Transverse colon (tissue), 4 donors: ENCODE data around the gene ABHD12. TPM values are rescaled to one million over a fixed set of nuclear protein-coding genes. Genes with fewer than 3 reads are reported as not detected.

Experiments
- DNase-seq: peaks from one replicate; pipeline ENCODE4 v3.0.0-alpha.2; 2019
- H3K27ac ChIP-seq, 4 donors: fragments of 200-600 bp; sonication (generic); 2 replicates each; pipeline ENCODE4 v1.5.1; 2016 to 2018; ENCODE audit warnings: inconsistent platforms in 4 of 4
- H3K27me3 ChIP-seq: fragments of 200-600 bp; sonication (generic); 2 replicates; pipeline ENCODE4 v1.5.1; 2017; ENCODE audit warnings: inconsistent platforms
- H3K36me3 ChIP-seq, 4 donors: fragments of 200-600 bp; sonication (generic); 2 replicates each; pipeline ENCODE4 v1.5.1; 2017 to 2019; ENCODE audit warnings: inconsistent platforms in 4 of 4
- H3K4me1 ChIP-seq, 4 donors: fragments of 200-600 bp; sonication (generic); 2 replicates each; pipeline ENCODE4 v1.5.1; 2017 to 2020; ENCODE audit warnings: inconsistent platforms in 4 of 4
- H3K4me3 ChIP-seq, 4 donors: fragments of 200-600 bp; sonication (generic); 1 replicate in 1 of 4; 2 replicates in 3 of 4; pipeline versions ENCODE4 v1.5.1 to v1.6.1; 2017 to 2019; ENCODE audit warnings: inconsistent platforms in 4 of 4
- H3K9me3 ChIP-seq, 2 donors: fragments of 200-600 bp; sonication (generic); 2 replicates each; pipeline ENCODE4 v1.5.1; 2017 to 2019; ENCODE audit warnings: inconsistent platforms in 2 of 2
- EP300 ChIP-seq: sonication (generic); formaldehyde crosslinking; IDR thresholded peaks from one replicate; pipeline ENCODE4 v1.6.1; 2017; ENCODE audit warnings: antibody characterized with exemption, low read depth
- POLR2A ChIP-seq: fragments of 450-650 bp; IDR thresholded peaks from one replicate; pipeline ENCODE4 v1.6.1; 2016; ENCODE audit warnings: antibody characterized with exemption, mild to moderate bottlenecking, moderate library complexity
- POLR2AphosphoS5 ChIP-seq, 3 donors: sonication (generic); formaldehyde crosslinking; IDR thresholded peaks; one replicate each; pipeline ENCODE4 v1.6.1; 2016; ENCODE audit warnings: antibody characterized with exemption in 3 of 3
- WGBS, 2 donors: methylation state at CpG; one replicate each; pipeline ENCODE4 v1.1.5; 2018; ENCODE audit warnings: low coverage in 1 of 2; 5-methylcytosine and 5-hydroxymethylcytosine counted together
- in situ Hi-C, 4 donors: fragments of 200-750 bp; cut with MboI; loops; one replicate each; pipeline versions ENCODE4 v1.15.0 to v1.15.1; 2017; ENCODE audit warnings: low sequenced_read_pairs in 3 of 4, low pct_ligation_motif_present in 1 of 4, low pct_unique_long_range_greater_than_20kb in 1 of 4
- intact Hi-C: fragments of 100-400 bp; cut with DNase I; formaldehyde crosslinking; loops from one replicate; pipeline ENCODE4 v1.15.1; 2023; ENCODE audit warnings: low total_unique reads
- total RNA-seq, 4 donors: library from RNA; depleted of rRNA; stranded (reverse); fragments of >200 nt; gene quantifications; one replicate each; pipeline ENCODE4 v1.1.0, GENCODE V29; 2016
- TF ChIP-seq, protein P1 (sequence below), 5 experiments: fragments of 200-600 bp in 3 of 5; fragments of 450-650 bp in 2 of 5; sonication (generic) in 3 of 5; IDR thresholded peaks; 1 replicate in 2 of 5; 2 replicates in 3 of 5; pipeline ENCODE4 v1.5.1; 2016 to 2017; ENCODE audit warnings: antibody characterized with exemption in 5 of 5, inconsistent platforms in 3 of 5, mild to moderate bottlenecking in 2 of 5, moderate library complexity in 1 of 5

The ABHD12 gene
- total RNA-seq, 4 donors from 2014 or later, result 67.3 to 103 (median 73.4) TPM

- no peak for DNase-seq
- 88 to 98% methylated on average over 2 to 12 of the region's 12 CpGs for WGBS, 2 donors
- H3K36me3 ChIP-seq, result peaks cover 0 to 14% (median 0%) of the 10 kb centered on the region in 4 donors
Observed at GRCh38 chr20:25303292-25304024, 87.2 kb downstream of the ABHD12 start.

DNA sequence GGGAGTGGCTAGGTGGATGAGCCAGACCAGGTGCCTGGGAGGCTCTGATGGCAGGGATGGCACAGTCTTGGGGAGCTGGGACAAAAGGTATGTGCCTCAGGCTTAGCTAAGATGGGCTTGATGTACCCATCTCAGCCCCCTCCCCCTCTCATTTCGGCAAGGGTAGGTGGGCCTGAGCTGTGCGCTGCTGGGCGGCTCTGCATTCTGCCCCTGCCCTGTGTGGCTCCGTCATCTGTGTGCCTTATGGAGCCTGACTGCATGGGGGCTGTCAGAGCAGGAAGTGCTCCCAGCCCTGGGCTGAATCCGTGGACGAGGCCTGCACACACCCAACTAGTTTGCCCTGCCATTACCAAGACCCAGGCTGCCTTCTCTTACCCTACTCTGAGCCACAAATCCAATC is 88.0 kb downstream of the ABHD12 start:
- intact Hi-C loops, result no loop called here
- H3K4me1 ChIP-seq, result peaks cover 0 to 3% (median 0%) of the 10 kb centered on the region in 4 donors
- WGBS, 2 donors, result 80 to 89% methylated on average over 1 to 6 of the region's 6 CpGs
- no peaks in the 10 kb centered on the region for H3K27me3 ChIP-seq
- DNase-seq, result no peak
- H3K9me3 ChIP-seq, result no peaks in the 10 kb centered on the region
- in situ Hi-C loops, result loop anchor here in 3 of 4 donors (10.0 kb wide), 2 partner anchors 92 to 102 kb away; partner anchors contain the start of genes GINS1 (in 2 of the 3) and ABHD12 (in 1 of the 3)
- H3K27ac ChIP-seq, result no peak overlapping the region
- no peak overlapping the region for H3K4me3 ChIP-seq
- H3K36me3 ChIP-seq, result peaks cover 0 to 7% (median under 1%) of the 10 kb centered on the region in 4 donors
- no peak for TF ChIP-seq POLR2A
- no peak for TF ChIP-seq POLR2AphosphoS5 (IDR thresholded peaks at IDR 0.05)
- no peak for TF ChIP-seq EP300
- TF ChIP-seq, protein P1, sequence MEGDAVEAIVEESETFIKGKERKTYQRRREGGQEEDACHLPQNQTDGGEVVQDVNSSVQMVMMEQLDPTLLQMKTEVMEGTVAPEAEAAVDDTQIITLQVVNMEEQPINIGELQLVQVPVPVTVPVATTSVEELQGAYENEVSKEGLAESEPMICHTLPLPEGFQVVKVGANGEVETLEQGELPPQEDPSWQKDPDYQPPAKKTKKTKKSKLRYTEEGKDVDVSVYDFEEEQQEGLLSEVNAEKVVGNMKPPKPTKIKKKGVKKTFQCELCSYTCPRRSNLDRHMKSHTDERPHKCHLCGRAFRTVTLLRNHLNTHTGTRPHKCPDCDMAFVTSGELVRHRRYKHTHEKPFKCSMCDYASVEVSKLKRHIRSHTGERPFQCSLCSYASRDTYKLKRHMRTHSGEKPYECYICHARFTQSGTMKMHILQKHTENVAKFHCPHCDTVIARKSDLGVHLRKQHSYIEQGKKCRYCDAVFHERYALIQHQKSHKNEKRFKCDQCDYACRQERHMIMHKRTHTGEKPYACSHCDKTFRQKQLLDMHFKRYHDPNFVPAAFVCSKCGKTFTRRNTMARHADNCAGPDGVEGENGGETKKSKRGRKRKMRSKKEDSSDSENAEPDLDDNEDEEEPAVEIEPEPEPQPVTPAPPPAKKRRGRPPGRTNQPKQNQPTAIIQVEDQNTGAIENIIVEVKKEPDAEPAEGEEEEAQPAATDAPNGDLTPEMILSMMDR (IDR thresholded peaks at IDR 0.05), result no peak

More at GRCh38 chr20:25303292-25304024, 87.2 kb downstream of the ABHD12 start:
- intact Hi-C loops (no loop called here), in situ Hi-C loops (loop anchor here in 3 of 4 donors (10.0 kb wide), 2 partner anchors 91 to 101 kb away; partner anchors contain the start of genes GINS1 (in 2 of the 3) and ABHD12 (in 1 of the 3))
- H3K9me3 ChIP-seq, result no peaks in the 10 kb centered on the region
- H3K27me3 ChIP-seq, result no peaks in the 10 kb centered on the region
- no peak overlapping the region for H3K27ac ChIP-seq
- TF ChIP-seq EP300, result no peak
- no peak for TF ChIP-seq POLR2A
- TF ChIP-seq POLR2AphosphoS5 (IDR thresholded peaks at IDR 0.05), result no peak
- TF ChIP-seq, protein P1 (IDR thresholded peaks at IDR 0.05), result no peak
- peaks cover 0 to 8% (median 0%) of the 10 kb centered on the region in 4 donors for H3K4me1 ChIP-seq
- H3K4me3 ChIP-seq, result no peak overlapping the region

DNA sequence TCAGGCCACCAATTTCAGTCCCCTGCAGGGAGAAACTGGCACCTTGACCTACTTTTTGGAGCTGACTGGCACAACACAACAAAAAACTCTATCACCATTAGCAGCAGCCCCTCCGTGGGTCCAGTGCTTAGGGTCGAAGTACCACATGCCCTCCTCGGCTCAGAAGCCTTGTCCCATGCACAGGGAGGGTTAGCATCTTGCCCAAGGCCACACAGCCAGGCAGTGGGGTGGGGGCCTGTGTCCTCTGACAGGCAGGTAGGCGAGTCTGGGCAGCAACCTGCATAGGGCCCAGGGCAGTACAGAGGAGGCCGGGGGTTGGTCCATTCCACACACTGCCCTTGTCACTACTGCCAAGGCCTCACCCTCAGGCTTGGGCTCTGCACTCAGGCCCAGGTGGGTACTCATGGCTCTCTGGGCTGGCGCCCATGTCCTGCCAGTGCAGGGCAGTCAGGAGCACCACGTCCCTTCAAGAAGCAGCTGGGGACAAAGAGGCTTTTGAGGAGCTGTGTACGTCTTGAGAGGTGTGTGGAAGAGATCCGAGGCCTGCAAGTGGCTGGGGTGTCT is 89.2 kb downstream of the ABHD12 start:
- no peak overlapping the region for H3K27ac ChIP-seq
- no peaks in the 10 kb centered on the region for H3K27me3 ChIP-seq
- no peak for TF ChIP-seq POLR2A
- TF ChIP-seq EP300, result no peak
- TF ChIP-seq POLR2AphosphoS5 (IDR thresholded peaks at IDR 0.05), result no peak
- TF ChIP-seq, protein P1 (IDR thresholded peaks at IDR 0.05), result no peak
- H3K4me3 ChIP-seq, result no peak overlapping the region
- H3K36me3 ChIP-seq, result peaks cover 0 to 7% (median 3%) of the 10 kb centered on the region in 4 donors
- peaks cover 0 to 6% (median 3%) of the 10 kb centered on the region in 4 donors for H3K4me1 ChIP-seq
- no peaks in the 10 kb centered on the region for H3K9me3 ChIP-seq
- in situ Hi-C loops, result loop anchor here in 3 of 4 donors (10.0 kb wide), 2 partner anchors 93 to 103 kb away; partner anchors contain the start of genes GINS1 (in 2 of the 3) and ABHD12 (in 1 of the 3)
- no peak for DNase-seq
- 80 to 94% methylated on average over 1 to 9 of the region's 9 CpGs for WGBS, 2 donors
- intact Hi-C loops, result no loop called here

DNA sequence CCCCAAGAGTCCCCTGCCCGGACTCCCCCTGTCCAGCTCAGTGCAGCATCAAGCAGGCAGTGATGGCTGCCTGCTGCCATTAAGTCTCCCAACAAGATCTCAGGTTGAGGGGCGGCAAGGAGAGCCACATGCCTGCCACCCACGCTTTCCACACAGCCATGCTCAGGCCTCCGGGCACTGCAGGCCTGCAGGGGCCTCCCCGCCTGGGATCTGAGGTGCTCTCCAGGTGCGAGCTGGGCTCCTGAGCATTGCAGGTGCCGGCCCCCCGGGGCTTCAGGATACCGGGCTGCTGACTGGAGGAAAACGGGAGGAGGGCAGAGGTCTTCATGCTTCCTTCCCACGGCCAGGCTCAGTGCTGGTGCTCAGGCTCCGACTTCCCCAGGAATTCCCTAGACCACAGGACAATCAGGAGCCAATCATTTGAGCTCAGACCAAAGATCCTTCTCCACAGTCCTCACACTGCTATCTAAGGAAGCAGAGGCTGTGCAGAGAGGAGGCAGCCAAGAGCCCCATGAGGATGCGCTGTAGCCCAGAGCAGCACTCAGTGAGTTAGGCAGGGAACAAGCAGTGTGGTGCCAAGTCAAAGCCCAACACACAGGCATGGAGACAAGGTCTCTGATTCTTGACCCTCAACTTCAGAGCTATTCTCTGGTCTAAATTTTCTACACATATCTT is 90.0 kb downstream of the ABHD12 start:
- intact Hi-C loops, result no loop called here
- no peak for TF ChIP-seq EP300
- TF ChIP-seq POLR2A, result no peak
- TF ChIP-seq, protein P1 (IDR thresholded peaks at IDR 0.05), result no peak
- TF ChIP-seq POLR2AphosphoS5 (IDR thresholded peaks at IDR 0.05), result no peak
- Histone ChIP-seq H3K36me3 (peaks cover 0 to 7% (median 3%) of the 10 kb centered on the region in 4 donors), H3K27ac (no peak overlapping the region), H3K4me1 (peaks cover 0 to 14% (median 11%) of the 10 kb centered on the region in 4 donors), H3K27me3 (no peaks in the 10 kb centered on the region), H3K9me3 (no peaks in the 10 kb centered on the region), H3K4me3 (no peak overlapping the region)
- no peak for DNase-seq
- in situ Hi-C loops, result loop anchor here in 3 of 4 donors (10.0 kb wide), 2 partner anchors 94 to 104 kb away; partner anchors contain the start of genes GINS1 (in 2 of the 3) and ABHD12 (in 1 of the 3)
- 60 to 78% methylated on average over 3 to 7 of the region's 13 CpGs for WGBS, 2 donors
